ENCODE data around the gene MTCH1. TPM values are rescaled to one million over a fixed set of nuclear protein-coding genes. Genes with fewer than 3 reads are reported as not detected.
A peak's percentile ranks its signal among the peaks of the same experiment; 100 is the strongest.

The MTCH1 gene
- total RNA-seq, 1 experiment from 2014 or later: 178 TPM

- H3K36me3 Mint-ChIP-seq (ENCODE audit: insufficient read depth, unreplicated experiment): no peaks in the 10 kb centered on the region
- H3K4me1 ChIP-seq: no peaks in the 10 kb centered on the region
- H3K9me3 ChIP-seq: 0 out of 2 replicates have a peak, but pooled peaks cover 4% of the 10 kb centered on the region
- no TSS peak for BruUV-seq (replicated peaks)
- H3K4me1 Mint-ChIP-seq (ENCODE audit: low read depth, unreplicated experiment): peaks cover 7% of the 10 kb centered on the region
- peak; percentile 77 to 78 for TF ChIP-seq CTCF (IDR thresholded peaks at IDR 0.05; ENCODE audit: insufficient read depth in 1 of 2, low read depth in 1 of 2, low read length in 1 of 2, severe bottlenecking in 1 of 2, unreplicated experiment in 1 of 2)
- no peaks in the 10 kb centered on the region for H3K27me3 ChIP-seq (replicated peaks; ENCODE audit: control insufficient read depth, insufficient read depth, low read length)
- H3K36me3 ChIP-seq (ENCODE audit: control insufficient read depth, insufficient read depth, low read length): no peaks in the 10 kb centered on the region
- H3K27ac Mint-ChIP-seq (ENCODE audit: unreplicated experiment): no peak overlapping the region
- H3K9me3 Mint-ChIP-seq (ENCODE audit: unreplicated experiment): no peaks in the 10 kb centered on the region
- H3K4me3 Mint-ChIP-seq (ENCODE audit: unreplicated experiment): no peak overlapping the region
- H3K4me3 ChIP-seq (ENCODE audit: low read depth, low read length): no peak overlapping the region
- DNase-seq: peak; percentile 78 to 80
- ChIA-PET CTCF (interaction anchor here (0.6 to 10.4 kb wide), 8 partner anchors 11 to 183 kb away, joined by 3 to 163 read pairs (median 6); no protein-coding TSS in a partner anchor), POLR2A (no interaction called here)
- intact Hi-C loops (cut with micrococcal nuclease; ENCODE audit: unreplicated experiment): loop anchor here (1.0 kb wide), 2 partner anchors 143 to 181 kb away; no protein-coding TSS in a partner anchor
- no peaks in the 10 kb centered on the region for H3K27me3 Mint-ChIP-seq (ENCODE audit: insufficient read depth, unreplicated experiment)
Observed at GRCh38 chr6:37029249-37029971, 43.4 kb upstream of the MTCH1 start.

- Histone ChIP-seq H3K4me1 (peaks cover 12% of the 10 kb centered on the region), H3K9me3 (0 out of 2 replicates have a peak, but pooled peaks cover 4% of the 10 kb centered on the region), H3K36me3 (ENCODE audit: control insufficient read depth, insufficient read depth, low read length) (no peaks in the 10 kb centered on the region), H3K27me3 (replicated peaks; ENCODE audit: control insufficient read depth, insufficient read depth, low read length) (no peaks in the 10 kb centered on the region), H3K4me3 (ENCODE audit: low read depth, low read length) (no peak overlapping the region)
- no peak overlapping the region for H3K27ac Mint-ChIP-seq (ENCODE audit: unreplicated experiment)
- no peaks in the 10 kb centered on the region for H3K9me3 Mint-ChIP-seq (ENCODE audit: unreplicated experiment)
- TF ChIP-seq CTCF (IDR thresholded peaks at IDR 0.05; ENCODE audit: insufficient read depth in 1 of 2, low read depth in 1 of 2, low read length in 1 of 2, severe bottlenecking in 1 of 2, unreplicated experiment in 1 of 2): no peak
- no peaks in the 10 kb centered on the region for H3K27me3 Mint-ChIP-seq (ENCODE audit: insufficient read depth, unreplicated experiment)
- intact Hi-C loops (cut with micrococcal nuclease; ENCODE audit: unreplicated experiment): no loop called here
- no peaks in the 10 kb centered on the region for H3K36me3 Mint-ChIP-seq (ENCODE audit: insufficient read depth, unreplicated experiment)
- H3K4me3 Mint-ChIP-seq (ENCODE audit: unreplicated experiment): no peak overlapping the region
- POLR2A ChIA-PET: interaction anchor here (0.5 kb wide), 1 partner anchor 162 kb away, joined by 3 read pairs; no protein-coding TSS in a partner anchor
- H3K4me1 Mint-ChIP-seq (ENCODE audit: low read depth, unreplicated experiment): peaks cover 12% of the 10 kb centered on the region
- BruUV-seq (replicated peaks): no TSS peak
- CTCF ChIA-PET: interaction anchor here (0.6 to 10.4 kb wide), 6 partner anchors 10 to 185 kb away, joined by 3 to 163 read pairs (median 6); no protein-coding TSS in a partner anchor
- DNase-seq: no peak
Observed at GRCh38 chr6:37027811-37028469, 41.9 kb upstream of the MTCH1 start.

GRCh38 chr6:37027036-37027720, 41.2 kb upstream of the MTCH1 start:
- Histone ChIP-seq H3K4me3 (ENCODE audit: low read depth, low read length) (no peak overlapping the region), H3K36me3 (ENCODE audit: control insufficient read depth, insufficient read depth, low read length) (no peaks in the 10 kb centered on the region), H3K9me3 (0 out of 2 replicates have a peak, but pooled peaks cover 4% of the 10 kb centered on the region), H3K27me3 (replicated peaks; ENCODE audit: control insufficient read depth, insufficient read depth, low read length) (no peaks in the 10 kb centered on the region), H3K4me1 (peaks cover 18% of the 10 kb centered on the region)
- Mint-ChIP-seq H3K27ac (ENCODE audit: unreplicated experiment) (no peak overlapping the region), H3K4me1 (ENCODE audit: low read depth, unreplicated experiment) (peaks cover 19% of the 10 kb centered on the region), H3K36me3 (ENCODE audit: insufficient read depth, unreplicated experiment) (no peaks in the 10 kb centered on the region), H3K27me3 (ENCODE audit: insufficient read depth, unreplicated experiment) (no peaks in the 10 kb centered on the region), H3K9me3 (ENCODE audit: unreplicated experiment) (no peaks in the 10 kb centered on the region), H3K4me3 (ENCODE audit: unreplicated experiment) (no peak overlapping the region)
- CTCF ChIA-PET: interaction anchor here (0.6 to 10.4 kb wide), 4 partner anchors 9 to 186 kb away, joined by 3 to 163 read pairs (median 6); no protein-coding TSS in a partner anchor
- POLR2A ChIA-PET: no interaction called here
- no peak for TF ChIP-seq CTCF (IDR thresholded peaks at IDR 0.05; ENCODE audit: insufficient read depth in 1 of 2, low read depth in 1 of 2, low read length in 1 of 2, severe bottlenecking in 1 of 2, unreplicated experiment in 1 of 2)
- no TSS peak for BruUV-seq (replicated peaks)
- intact Hi-C loops (cut with micrococcal nuclease; ENCODE audit: unreplicated experiment): no loop called here
- no peak for DNase-seq
